Choroid plexus epithelial cell (primary cell): ENCODE data around the gene C5.
A peak's percentile ranks its signal among the peaks of the same experiment; 100 is the strongest.

Source experiments
- DNase-seq: peaks from one replicate; pipeline ENCODE4 v3.0.0-alpha.2; 2010; ENCODE audit warnings: low read depth
- H3K4me3 ChIP-seq: 2 replicates; pipeline ENCODE4 v1.5.1; 2011; ENCODE audit warnings: low read depth, mild to moderate bottlenecking, control low read depth, low read length, moderate library complexity
- TF ChIP-seq, protein P1 (sequence below): conservative IDR thresholded peaks from 2 replicates; pipeline ENCODE4 v1.5.1; 2011; ENCODE audit warnings: low read depth, mild to moderate bottlenecking, control low read depth, inconsistent platforms, low read length, moderate library complexity

The C5 gene

DNA sequence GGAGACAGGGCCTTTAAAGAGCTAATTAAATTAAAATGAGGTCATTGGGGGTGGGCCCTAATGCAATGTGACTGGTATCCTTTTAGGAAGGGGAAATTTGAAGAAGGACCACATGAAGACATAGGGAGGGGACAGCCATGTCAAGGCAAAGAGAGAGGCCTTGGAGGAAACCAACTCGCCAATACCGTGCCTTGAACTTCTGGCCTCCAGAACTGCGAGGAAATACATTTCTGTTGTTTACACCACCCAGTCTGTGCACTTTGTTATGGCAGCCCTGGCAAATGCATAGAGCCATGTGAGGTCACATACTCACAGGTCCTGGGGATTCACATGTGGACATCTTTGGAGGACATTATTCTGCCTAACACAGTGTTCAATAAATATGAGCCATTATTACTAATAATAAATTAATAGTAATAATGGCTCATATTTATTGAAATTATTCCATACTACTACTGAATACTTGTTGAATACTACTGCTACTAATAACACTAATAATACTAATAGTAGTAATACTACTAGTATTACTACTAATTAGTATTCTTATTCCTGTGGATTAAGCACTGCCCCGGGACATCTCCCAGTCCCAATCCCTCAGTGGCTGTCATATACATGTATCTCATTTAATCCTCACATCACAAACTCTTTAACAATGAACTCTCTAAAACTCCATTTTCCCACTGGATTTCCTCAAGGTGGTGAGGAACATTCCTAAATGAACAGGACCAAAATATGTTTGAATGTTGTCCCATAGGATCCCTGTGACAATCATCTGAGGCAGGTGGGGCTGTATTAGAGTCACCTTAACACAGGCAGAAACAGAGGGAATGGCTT, 131.9 kb downstream of the C5 start:
- DNase-seq, result no peak
- TF ChIP-seq, protein P1, sequence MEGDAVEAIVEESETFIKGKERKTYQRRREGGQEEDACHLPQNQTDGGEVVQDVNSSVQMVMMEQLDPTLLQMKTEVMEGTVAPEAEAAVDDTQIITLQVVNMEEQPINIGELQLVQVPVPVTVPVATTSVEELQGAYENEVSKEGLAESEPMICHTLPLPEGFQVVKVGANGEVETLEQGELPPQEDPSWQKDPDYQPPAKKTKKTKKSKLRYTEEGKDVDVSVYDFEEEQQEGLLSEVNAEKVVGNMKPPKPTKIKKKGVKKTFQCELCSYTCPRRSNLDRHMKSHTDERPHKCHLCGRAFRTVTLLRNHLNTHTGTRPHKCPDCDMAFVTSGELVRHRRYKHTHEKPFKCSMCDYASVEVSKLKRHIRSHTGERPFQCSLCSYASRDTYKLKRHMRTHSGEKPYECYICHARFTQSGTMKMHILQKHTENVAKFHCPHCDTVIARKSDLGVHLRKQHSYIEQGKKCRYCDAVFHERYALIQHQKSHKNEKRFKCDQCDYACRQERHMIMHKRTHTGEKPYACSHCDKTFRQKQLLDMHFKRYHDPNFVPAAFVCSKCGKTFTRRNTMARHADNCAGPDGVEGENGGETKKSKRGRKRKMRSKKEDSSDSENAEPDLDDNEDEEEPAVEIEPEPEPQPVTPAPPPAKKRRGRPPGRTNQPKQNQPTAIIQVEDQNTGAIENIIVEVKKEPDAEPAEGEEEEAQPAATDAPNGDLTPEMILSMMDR, result no peak
- no peak overlapping the region for H3K4me3 ChIP-seq

DNA sequence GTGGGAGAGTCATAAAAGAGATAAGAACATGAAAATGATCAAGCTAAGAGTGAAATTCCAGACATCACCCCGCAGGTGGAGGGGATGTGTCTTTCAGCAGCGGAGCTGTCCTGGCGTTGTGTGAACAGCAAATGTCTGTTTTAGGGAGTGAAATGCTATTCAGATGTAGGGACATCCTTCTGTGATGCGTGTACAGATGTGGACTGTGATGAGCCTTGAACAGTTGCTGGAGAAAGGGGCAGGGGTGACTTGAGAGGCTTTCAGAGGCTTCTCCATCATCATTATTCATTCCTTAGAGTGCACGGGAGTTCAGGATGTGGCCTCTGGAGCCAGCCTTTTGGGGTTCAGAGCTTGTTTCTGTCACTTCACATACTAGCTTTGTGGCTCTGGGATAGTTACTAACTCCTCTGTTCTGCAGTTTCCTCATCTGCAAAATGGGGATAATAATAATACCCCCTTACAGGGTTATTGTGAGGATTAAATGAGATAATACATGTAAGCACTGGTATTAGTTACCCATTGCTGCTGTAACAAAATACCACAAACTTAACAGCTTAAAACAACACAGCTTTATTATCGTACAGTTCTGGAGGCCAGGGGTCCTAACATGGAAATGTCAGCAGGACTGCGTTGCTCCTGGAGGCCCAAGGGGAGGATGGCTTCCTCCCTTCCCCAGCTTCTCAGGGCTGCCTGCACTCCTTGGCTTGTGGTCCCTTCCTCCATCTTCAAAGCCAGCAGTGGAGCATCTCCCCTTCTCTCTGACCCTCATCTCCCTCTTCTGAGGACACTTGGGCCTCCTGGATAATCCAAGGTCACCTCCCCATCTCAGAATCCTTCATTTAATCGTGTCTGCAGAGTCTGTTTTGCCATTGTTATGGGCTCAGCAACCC, 132.8 kb downstream of the C5 start:
- no peak for DNase-seq
- H3K4me3 ChIP-seq, result no peak overlapping the region
- TF ChIP-seq, protein P1, result no peak

DNA sequence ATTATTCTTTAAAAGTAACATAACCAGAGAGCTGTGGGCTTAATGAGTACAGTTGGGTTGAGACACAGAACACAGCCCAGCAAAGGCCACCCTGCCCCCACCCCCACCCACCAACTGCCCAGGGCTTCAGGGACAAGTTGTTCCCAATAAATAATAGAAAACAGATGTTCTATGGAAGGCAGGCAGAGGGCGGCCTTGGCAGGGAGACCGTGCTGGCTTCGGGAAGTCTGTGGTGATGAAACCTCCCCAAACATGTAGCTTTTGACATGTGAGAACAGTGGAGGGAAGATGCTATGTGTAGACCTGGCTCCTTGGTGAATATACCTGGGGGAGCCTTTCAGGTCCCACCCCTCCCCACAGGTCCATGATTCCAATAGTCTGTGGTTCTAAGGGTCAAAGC, 133.5 kb downstream of the C5 start:
- TF ChIP-seq, protein P1, result peak; percentile 53
- DNase-seq, result peak; percentile 78
- H3K4me3 ChIP-seq, result no peak overlapping the region

DNA sequence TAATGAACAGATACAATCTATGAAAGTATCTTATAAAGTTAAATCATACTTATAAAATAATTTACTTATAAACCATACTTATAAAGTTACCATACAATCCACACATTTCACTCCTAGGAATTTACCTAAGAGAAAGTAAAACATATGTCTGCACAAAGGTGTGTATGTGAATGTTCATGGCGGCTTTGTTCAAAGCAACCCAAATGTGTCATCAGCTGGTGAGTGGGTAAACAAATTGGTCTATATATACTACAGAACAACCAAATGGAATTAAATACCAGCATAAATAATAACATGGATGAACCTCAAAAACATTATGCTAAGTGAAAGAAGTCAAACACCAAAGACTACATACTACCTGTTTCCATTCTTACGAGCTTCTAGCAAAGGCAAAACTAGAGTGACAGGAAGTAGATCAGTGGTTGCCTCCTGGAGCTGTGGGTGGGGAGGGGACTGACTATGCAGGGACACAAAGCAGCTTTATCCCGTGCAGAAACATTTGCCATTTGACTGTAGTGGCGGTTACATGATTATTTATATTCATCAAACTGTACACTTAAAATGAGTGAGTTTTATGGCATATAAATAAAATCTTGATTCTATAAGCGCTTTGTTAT, 134.1 kb downstream of the C5 start:
- no peak for DNase-seq
- H3K4me3 ChIP-seq, result no peak overlapping the region
- TF ChIP-seq, protein P1, result no peak

DNA sequence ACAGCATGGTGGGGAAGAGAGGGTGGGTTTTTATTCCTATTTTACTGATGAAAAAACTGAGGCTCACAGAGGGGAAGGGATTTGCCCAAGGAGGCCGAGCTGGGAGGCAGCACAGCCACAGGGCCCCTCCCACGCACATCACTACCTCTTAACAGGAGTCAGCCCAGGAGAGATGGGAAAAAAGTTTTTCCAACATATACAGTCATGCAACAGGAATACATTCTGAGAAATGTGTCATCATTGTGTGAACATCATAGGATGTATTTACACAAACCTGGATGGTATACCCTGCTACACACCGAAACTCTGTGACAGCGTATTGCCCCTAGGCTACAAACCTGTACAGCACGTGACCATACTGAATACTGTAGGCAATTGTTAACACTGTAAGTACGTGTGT, 135.1 kb downstream of the C5 start:
- no peak for DNase-seq
- H3K4me3 ChIP-seq, result no peak overlapping the region

DNA sequence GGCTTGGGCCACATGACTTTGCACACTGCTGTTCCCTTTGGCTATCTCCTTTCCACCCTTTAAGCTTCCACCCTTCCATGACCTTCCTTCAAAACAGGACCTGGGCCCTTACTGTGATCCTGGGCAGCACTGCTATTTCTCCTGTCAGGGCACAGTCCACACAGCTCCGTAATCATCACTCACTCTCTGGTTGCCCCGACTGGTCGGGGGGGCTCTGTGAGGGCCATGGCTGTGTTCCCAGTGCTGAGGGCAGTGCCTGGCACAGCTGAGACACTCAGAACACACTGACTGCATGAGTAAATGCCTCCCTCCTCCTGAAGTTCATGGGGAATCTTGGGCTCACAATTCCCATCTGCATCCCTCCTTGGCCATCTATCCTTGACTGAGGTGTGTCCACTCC, 135.7 kb downstream of the C5 start:
- no peak for DNase-seq
- H3K4me3 ChIP-seq, result no peak overlapping the region
- TF ChIP-seq, protein P1, result no peak

More for the DNA sequence above, 135.1 kb downstream of the C5 start:
- TF ChIP-seq, protein P1, result no peak
